Endodermal cell (in vitro differentiated cells): ENCODE data around the gene SMYD3. TPM values are rescaled to one million over a fixed set of nuclear protein-coding genes. Genes with fewer than 3 reads are reported as not detected.

ENCODE experiments used
- DNase-seq: peaks from one replicate; pipeline ENCODE4 v3.0.0-alpha.2; 2017
- H3K27ac ChIP-seq: 2 replicates; pipeline ENCODE4 v1.5.1; 2013; ENCODE audit warnings: mild to moderate bottlenecking, low read depth, low read length, moderate library complexity
- H3K27me3 ChIP-seq: 2 replicates; pipeline ENCODE4 v1.6.1; 2013; ENCODE audit warnings: mild to moderate bottlenecking, low read length, moderate library complexity; ENCODE audit not compliant: insufficient read depth, control insufficient read depth, poor library complexity, severe bottlenecking
- H3K36me3 ChIP-seq: 2 replicates; pipeline ENCODE4 v1.7.0; 2013; ENCODE audit warnings: mild to moderate bottlenecking, low read length, moderate library complexity; ENCODE audit not compliant: control insufficient read depth, insufficient read depth
- H3K4me1 ChIP-seq: one replicate; pipeline ENCODE4 v1.7.0; 2013; ENCODE audit warnings: low read length; ENCODE audit not compliant: control insufficient read depth, insufficient read depth
- H3K4me3 ChIP-seq: 2 replicates; pipeline ENCODE4 v1.5.1; 2013; ENCODE audit warnings: mild to moderate bottlenecking, low read length, moderate library complexity
- H3K9ac ChIP-seq: 2 replicates; pipeline ENCODE4 v1.6.1; 2013; ENCODE audit warnings: mild to moderate bottlenecking, low read length, moderate library complexity; ENCODE audit not compliant: poor library complexity, severe bottlenecking; ENCODE audit errors: extremely low read depth
- H3K9me3 ChIP-seq: 2 replicates; pipeline ENCODE4 v1.6.1; 2013; ENCODE audit warnings: mild to moderate bottlenecking, low read length, moderate library complexity; ENCODE audit not compliant: control insufficient read depth
- H3K27ac Mint-ChIP-seq: 2 replicates; pipeline ENCODE4 v1.8.0; 2020; ENCODE audit warnings: mixed read lengths
- H3K27me3 Mint-ChIP-seq: 2 replicates; pipeline ENCODE4 v1.8.0; 2021; ENCODE audit warnings: mild to moderate bottlenecking, mixed read lengths; ENCODE audit not compliant: insufficient read depth
- H3K36me3 Mint-ChIP-seq: 2 replicates; pipeline ENCODE4 v1.8.0; 2020; ENCODE audit warnings: low read depth, mixed read lengths
- H3K4me1 Mint-ChIP-seq: 2 replicates; pipeline ENCODE4 v1.8.0; 2020; ENCODE audit warnings: mixed read lengths
- H3K4me3 Mint-ChIP-seq: 2 replicates; pipeline ENCODE4 v1.8.0; 2020; ENCODE audit warnings: mild to moderate bottlenecking, moderate library complexity, mixed read lengths
- H3K9me3 Mint-ChIP-seq: 2 replicates; pipeline ENCODE4 v1.8.0; 2020; ENCODE audit warnings: mild to moderate bottlenecking, mixed read lengths
- WGBS, 2 experiments: methylation state at CpG; one replicate each; pipeline versions ENCODE4 v1.1.5 to v1.1.7; 2013; ENCODE audit warnings: missing lambda C conversion rate in 2 of 2, mixed read lengths in 1 of 2; ENCODE audit not compliant: insufficient coverage in 1 of 2, insufficient read length in 1 of 2; 5-methylcytosine and 5-hydroxymethylcytosine counted together
- total RNA-seq, 2 donors: library from RNA; stranded (reverse); fragmentation: NEBNext Ultra II Directional in 1 of 2; extraction: Animal tissue kit (Norgen Biotek cat#: 25700) in 1 of 2; gene quantifications; 2 replicates in 1 of 2; 3 replicates in 1 of 2; pipeline ENCODE4 v1.2.1, GENCODE V29; 2021
- TF ChIP-seq, protein P1 (sequence below): fragments of 200-600 bp; sonication (generic); conservative IDR thresholded peaks from 2 replicates; pipeline ENCODE4 v1.5.0; 2021; ENCODE audit warnings: antibody characterized with exemption, mild to moderate bottlenecking

The SMYD3 gene
- total RNA-seq, 2 donors from 2014 or later: 32.3 to 45.8 TPM

DNA sequence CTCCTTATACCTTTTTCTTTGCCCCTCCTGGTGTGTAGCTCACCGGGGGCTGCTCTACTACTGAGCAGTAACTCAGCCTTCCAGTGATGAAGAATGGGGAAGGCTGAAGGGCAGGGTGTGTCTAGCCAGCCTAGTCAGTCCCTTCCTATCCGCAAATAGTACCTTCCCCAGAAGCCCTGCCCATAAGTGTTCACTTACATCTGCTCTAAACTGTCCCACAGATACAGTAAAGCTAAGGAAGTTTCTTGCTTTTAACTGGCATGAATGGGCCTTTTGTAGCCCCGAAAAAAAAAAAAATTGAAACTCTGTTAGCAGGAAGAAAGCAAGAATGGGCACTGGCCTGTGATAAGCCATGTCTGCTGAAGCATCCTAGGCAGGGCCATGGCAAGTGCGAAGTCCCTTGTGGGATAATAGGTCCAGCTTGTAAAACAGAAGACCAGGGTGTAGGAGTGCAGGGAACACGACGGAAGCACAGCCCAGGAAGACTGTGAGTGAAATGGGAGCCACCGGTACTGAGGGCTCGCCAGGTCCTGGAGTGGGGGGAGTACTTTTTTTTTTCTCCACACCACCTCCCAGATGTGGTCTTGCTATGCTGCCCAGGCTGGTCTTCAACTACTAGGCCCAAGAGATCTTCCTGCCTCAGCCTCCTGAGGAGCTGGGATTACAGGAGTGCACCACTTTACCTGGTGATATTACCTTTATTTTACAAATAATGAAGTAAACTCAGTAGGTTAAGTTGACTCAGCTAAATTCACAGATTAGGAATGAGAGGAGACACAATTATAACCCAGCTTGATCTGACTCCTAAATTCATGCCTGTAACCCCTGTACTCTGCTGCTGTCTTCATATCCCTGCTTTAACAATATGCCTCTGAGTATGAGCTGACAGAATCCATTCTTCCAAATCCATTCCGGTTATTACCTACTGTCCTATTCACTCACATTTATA is 347.5 kb downstream of the SMYD3 start:
- Mint-ChIP-seq H3K9me3 (no peaks in the 10 kb centered on the region), H3K4me1 (peaks cover 16% of the 10 kb centered on the region), H3K4me3 (no peak overlapping the region), H3K27me3 (no peaks in the 10 kb centered on the region), H3K27ac (no peak overlapping the region), H3K36me3 (no peaks in the 10 kb centered on the region)
- 92 to 97% methylated on average over 5 to 9 of the region's 9 CpGs for WGBS, 2 experiments
- Histone ChIP-seq H3K9ac (no peak overlapping the region), H3K4me3 (no peak overlapping the region), H3K9me3 (no peaks in the 10 kb centered on the region), H3K36me3 (no peaks in the 10 kb centered on the region), H3K27me3 (no peaks in the 10 kb centered on the region), H3K4me1 (peaks cover 3% of the 10 kb centered on the region), H3K27ac (no peak overlapping the region)
- DNase-seq: no peak
- TF ChIP-seq, protein P1, sequence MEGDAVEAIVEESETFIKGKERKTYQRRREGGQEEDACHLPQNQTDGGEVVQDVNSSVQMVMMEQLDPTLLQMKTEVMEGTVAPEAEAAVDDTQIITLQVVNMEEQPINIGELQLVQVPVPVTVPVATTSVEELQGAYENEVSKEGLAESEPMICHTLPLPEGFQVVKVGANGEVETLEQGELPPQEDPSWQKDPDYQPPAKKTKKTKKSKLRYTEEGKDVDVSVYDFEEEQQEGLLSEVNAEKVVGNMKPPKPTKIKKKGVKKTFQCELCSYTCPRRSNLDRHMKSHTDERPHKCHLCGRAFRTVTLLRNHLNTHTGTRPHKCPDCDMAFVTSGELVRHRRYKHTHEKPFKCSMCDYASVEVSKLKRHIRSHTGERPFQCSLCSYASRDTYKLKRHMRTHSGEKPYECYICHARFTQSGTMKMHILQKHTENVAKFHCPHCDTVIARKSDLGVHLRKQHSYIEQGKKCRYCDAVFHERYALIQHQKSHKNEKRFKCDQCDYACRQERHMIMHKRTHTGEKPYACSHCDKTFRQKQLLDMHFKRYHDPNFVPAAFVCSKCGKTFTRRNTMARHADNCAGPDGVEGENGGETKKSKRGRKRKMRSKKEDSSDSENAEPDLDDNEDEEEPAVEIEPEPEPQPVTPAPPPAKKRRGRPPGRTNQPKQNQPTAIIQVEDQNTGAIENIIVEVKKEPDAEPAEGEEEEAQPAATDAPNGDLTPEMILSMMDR: no peak

DNA sequence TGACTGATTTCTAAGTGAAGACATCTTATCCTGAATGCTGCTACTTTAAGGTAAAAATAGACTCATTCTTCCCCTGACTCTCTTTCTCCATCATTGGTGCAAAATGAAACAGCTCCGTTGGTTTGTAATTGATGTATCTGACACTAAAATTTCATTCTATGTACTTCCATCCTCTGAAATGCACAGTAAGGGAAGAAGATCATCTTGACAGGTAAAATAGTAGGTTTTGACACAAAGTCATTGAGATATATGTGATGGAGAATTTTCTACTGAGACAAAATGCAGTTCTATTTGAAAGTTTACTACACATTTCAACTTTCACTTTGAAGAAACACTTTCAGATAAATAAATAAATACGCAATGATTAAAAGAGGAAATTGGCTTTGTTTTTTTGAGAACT is 348.9 kb downstream of the SMYD3 start:
- Histone ChIP-seq H3K4me1 (peaks cover 3% of the 10 kb centered on the region), H3K27me3 (no peaks in the 10 kb centered on the region), H3K27ac (no peak overlapping the region), H3K4me3 (no peak overlapping the region), H3K36me3 (no peaks in the 10 kb centered on the region), H3K9ac (no peak overlapping the region), H3K9me3 (no peaks in the 10 kb centered on the region)
- no peak for DNase-seq
- TF ChIP-seq, protein P1: no peak
- Mint-ChIP-seq H3K36me3 (no peaks in the 10 kb centered on the region), H3K27ac (no peak overlapping the region), H3K4me1 (peaks cover 14% of the 10 kb centered on the region), H3K4me3 (no peak overlapping the region), H3K27me3 (no peaks in the 10 kb centered on the region), H3K9me3 (no peaks in the 10 kb centered on the region)
- WGBS, 2 experiments: 94% methylated on average over 2 of the region's 2 CpGs; no CpG with 5 or more reads in 1 of the 2 experiments

- 81 to 87% methylated on average over 2 of the region's 2 CpGs for WGBS, 2 experiments
- H3K27ac ChIP-seq: no peak overlapping the region
- Mint-ChIP-seq H3K27ac (no peak overlapping the region), H3K9me3 (no peaks in the 10 kb centered on the region), H3K4me3 (no peak overlapping the region), H3K4me1 (peaks cover 17% of the 10 kb centered on the region), H3K36me3 (no peaks in the 10 kb centered on the region), H3K27me3 (no peaks in the 10 kb centered on the region)
- no peak overlapping the region for H3K4me3 ChIP-seq
- peaks cover 3% of the 10 kb centered on the region for H3K4me1 ChIP-seq
- DNase-seq: no peak
- no peaks in the 10 kb centered on the region for H3K36me3 ChIP-seq
- TF ChIP-seq, protein P1: no peak
- H3K9me3 ChIP-seq: no peaks in the 10 kb centered on the region
- H3K9ac ChIP-seq: no peak overlapping the region
- no peaks in the 10 kb centered on the region for H3K27me3 ChIP-seq
These were observed 349.6 kb downstream of the SMYD3 start for GRCh38 chr1:246157516-246157915.
